Neural cell (in vitro differentiated cells): ENCODE results near the gene AVL9. TPM values are rescaled to one million over a fixed set of nuclear protein-coding genes. Genes with fewer than 3 reads are reported as not detected.

Source experiments
- H2AFZ ChIP-seq: fragments of 200-600, 300-800 bp; sonication (generic), shearing (Covaris generic); 2 replicates; pipeline ENCODE4 v1.6.0; 2014; ENCODE audit warnings: low read depth, mild to moderate bottlenecking, antibody characterized with exemption, low read length, moderate library complexity
- H3F3A ChIP-seq: fragments of 200-600 bp; shearing (Covaris generic); 2 replicates; pipeline ENCODE4 v1.6.1; 2016; ENCODE audit warnings: mild to moderate bottlenecking, moderate library complexity, mixed read lengths, antibody characterized with exemption, low read length; ENCODE audit not compliant: insufficient read depth, poor library complexity, severe bottlenecking
- H3K27ac ChIP-seq: fragments of 200-600, 300-800 bp; sonication (generic), shearing (Covaris generic); 2 replicates; pipeline ENCODE4 v1.5.1; 2014; ENCODE audit warnings: mild to moderate bottlenecking, low read length, moderate library complexity
- H3K27me3 ChIP-seq: fragments of 300-800, 200-600 bp; sonication (generic), shearing (Covaris generic); 2 replicates; pipeline ENCODE4 v1.6.0; 2014; ENCODE audit warnings: mild to moderate bottlenecking, low read depth, low read length, moderate library complexity; ENCODE audit not compliant: insufficient read depth
- H3K36me3 ChIP-seq: fragments of 300-800, 200-600 bp; sonication (generic), shearing (Covaris generic); 2 replicates; pipeline ENCODE4 v1.5.1; 2014; ENCODE audit warnings: mild to moderate bottlenecking, antibody characterized with exemption, low read length, moderate library complexity; ENCODE audit not compliant: insufficient read depth
- H3K4me2 ChIP-seq: fragments of 300-800, 200-600 bp; sonication (generic), shearing (Covaris generic); 2 replicates; pipeline ENCODE4 v1.6.0; 2014; ENCODE audit warnings: mild to moderate bottlenecking, low read length
- H3K4me3 ChIP-seq: fragments of 300-800, 200-600 bp; sonication (generic), shearing (Covaris generic); 2 replicates; pipeline ENCODE4 v1.5.1; 2014; ENCODE audit warnings: mild to moderate bottlenecking, low read length, moderate library complexity
- H3K79me2 ChIP-seq: fragments of 200-600 bp; shearing (Covaris generic); replicated peaks from 2 replicates; pipeline ENCODE4 v1.6.0; 2014; ENCODE audit warnings: mild to moderate bottlenecking, low read length, moderate library complexity; ENCODE audit not compliant: insufficient read depth
- H3K9ac ChIP-seq: fragments of 300-800, 200-600 bp; sonication (generic), shearing (Covaris generic); 2 replicates; pipeline ENCODE4 v1.6.1; 2016; ENCODE audit warnings: mild to moderate bottlenecking, low read length, mixed read lengths
- H3K9me2 ChIP-seq: fragments of 200-600 bp; shearing (Covaris generic); 2 replicates; pipeline ENCODE4 v1.6.1; 2016; ENCODE audit warnings: mild to moderate bottlenecking, low read length, mixed read lengths; ENCODE audit not compliant: insufficient read depth
- H3K9me3 ChIP-seq: fragments of 200-600, 300-800 bp; sonication (generic), shearing (Covaris generic); 2 replicates; pipeline ENCODE4 v1.6.1; 2016; ENCODE audit warnings: mild to moderate bottlenecking, mixed run types, low read length, moderate library complexity, mixed read lengths
- H4K20me1 ChIP-seq: fragments of 200-600 bp; shearing (Covaris generic); 2 replicates; pipeline ENCODE4 v1.6.1; 2016; ENCODE audit warnings: mild to moderate bottlenecking, mixed run types; ENCODE audit not compliant: insufficient read depth
- CTCF ChIP-seq: fragments of 450-650 bp; IDR thresholded peaks from 2 replicates; pipeline ENCODE4 v1.5.1; 2014; ENCODE audit warnings: antibody characterized with exemption, mild to moderate bottlenecking, moderate library complexity; ENCODE audit not compliant: poor library complexity, severe bottlenecking
- EP300 ChIP-seq: fragments of 450-650 bp; conservative IDR thresholded peaks from 2 replicates; pipeline ENCODE4 v1.6.1; 2014; ENCODE audit warnings: antibody characterized with exemption, mild to moderate bottlenecking, moderate library complexity; ENCODE audit not compliant: poor library complexity, severe bottlenecking
- EZH2 ChIP-seq: fragments of 200-600, 300-800 bp; shearing (Covaris generic), sonication (generic); IDR thresholded peaks from 2 replicates; pipeline ENCODE4 v1.6.1; 2014; ENCODE audit warnings: antibody characterized with exemption, low read length, borderline replicate concordance, mild to moderate bottlenecking; ENCODE audit not compliant: insufficient read depth, poor library complexity, severe bottlenecking
- MXI1 ChIP-seq: fragments of 450-650 bp; conservative IDR thresholded peaks from 2 replicates; pipeline ENCODE4 v1.6.1; 2014; ENCODE audit warnings: antibody characterized with exemption, mild to moderate bottlenecking; ENCODE audit not compliant: poor library complexity, severe bottlenecking
- POLR2AphosphoS5 ChIP-seq: IDR thresholded peaks from 2 replicates; pipeline ENCODE4 v1.6.1; 2012
- RAD21 ChIP-seq: fragments of 450-650 bp; conservative IDR thresholded peaks from 2 replicates; pipeline ENCODE4 v1.6.1; 2014; ENCODE audit warnings: antibody characterized with exemption, mild to moderate bottlenecking, moderate library complexity
- SMC3 ChIP-seq: fragments of 450-650 bp; conservative IDR thresholded peaks from 2 replicates; pipeline ENCODE4 v1.6.1; 2014; ENCODE audit warnings: antibody characterized with exemption, mild to moderate bottlenecking, moderate library complexity; ENCODE audit not compliant: poor library complexity
- TAF1 ChIP-seq: IDR thresholded peaks from 2 replicates; pipeline ENCODE4 v1.6.1; 2012; ENCODE audit warnings: low read depth
- polyA plus RNA-seq: library from polyadenylated mRNA; depleted of rRNA; stranded (reverse); fragments of >200 nt; gene quantifications from 2 replicates; pipeline ENCODE4 v1.2.3, GENCODE V29; 2014
- TF ChIP-seq, protein P1 (sequence below): IDR thresholded peaks from 2 replicates; pipeline ENCODE4 v1.6.1; 2012; ENCODE audit warnings: borderline replicate concordance

Gene AVL9
- polyA plus RNA-seq, 1 donor from 2014 or later: 47.2 TPM

DNA sequence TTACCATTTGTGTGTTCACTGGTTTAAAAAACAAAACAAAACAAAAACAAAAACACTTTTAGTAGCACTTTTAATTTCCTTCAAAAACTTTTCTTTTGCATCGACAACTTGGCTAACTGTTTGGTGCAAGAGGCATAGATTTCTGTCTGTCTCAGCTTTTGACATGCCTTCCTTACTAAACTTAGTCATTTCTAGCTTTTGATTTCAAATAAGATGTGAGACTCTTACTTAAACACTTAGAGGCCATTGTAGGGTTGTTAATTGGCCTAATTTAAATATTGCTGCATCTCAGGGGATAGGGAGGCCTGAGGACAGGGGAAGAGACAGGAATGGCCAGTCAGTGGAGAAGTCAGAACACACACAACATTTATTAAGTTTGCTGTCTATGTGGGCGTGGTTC is 66.3 kb downstream of the AVL9 start:
- no peak overlapping the region for H3K27ac ChIP-seq
- H3K4me3 ChIP-seq: no peak overlapping the region
- H3K4me2 ChIP-seq: no peak overlapping the region
- H4K20me1 ChIP-seq: no peaks in the 10 kb centered on the region
- no peaks in the 10 kb centered on the region for H3K9me3 ChIP-seq
- H3K79me2 ChIP-seq: no peaks in the 10 kb centered on the region
- no peak overlapping the region for H3K9ac ChIP-seq
- no peaks in the 10 kb centered on the region for H3K9me2 ChIP-seq
- TF ChIP-seq POLR2AphosphoS5 (no peak), CTCF (no peak), MXI1 (no peak), RAD21 (no peak), EZH2 (no peak), SMC3 (no peak), EP300 (no peak), TAF1 (no peak)
- TF ChIP-seq, protein P1, sequence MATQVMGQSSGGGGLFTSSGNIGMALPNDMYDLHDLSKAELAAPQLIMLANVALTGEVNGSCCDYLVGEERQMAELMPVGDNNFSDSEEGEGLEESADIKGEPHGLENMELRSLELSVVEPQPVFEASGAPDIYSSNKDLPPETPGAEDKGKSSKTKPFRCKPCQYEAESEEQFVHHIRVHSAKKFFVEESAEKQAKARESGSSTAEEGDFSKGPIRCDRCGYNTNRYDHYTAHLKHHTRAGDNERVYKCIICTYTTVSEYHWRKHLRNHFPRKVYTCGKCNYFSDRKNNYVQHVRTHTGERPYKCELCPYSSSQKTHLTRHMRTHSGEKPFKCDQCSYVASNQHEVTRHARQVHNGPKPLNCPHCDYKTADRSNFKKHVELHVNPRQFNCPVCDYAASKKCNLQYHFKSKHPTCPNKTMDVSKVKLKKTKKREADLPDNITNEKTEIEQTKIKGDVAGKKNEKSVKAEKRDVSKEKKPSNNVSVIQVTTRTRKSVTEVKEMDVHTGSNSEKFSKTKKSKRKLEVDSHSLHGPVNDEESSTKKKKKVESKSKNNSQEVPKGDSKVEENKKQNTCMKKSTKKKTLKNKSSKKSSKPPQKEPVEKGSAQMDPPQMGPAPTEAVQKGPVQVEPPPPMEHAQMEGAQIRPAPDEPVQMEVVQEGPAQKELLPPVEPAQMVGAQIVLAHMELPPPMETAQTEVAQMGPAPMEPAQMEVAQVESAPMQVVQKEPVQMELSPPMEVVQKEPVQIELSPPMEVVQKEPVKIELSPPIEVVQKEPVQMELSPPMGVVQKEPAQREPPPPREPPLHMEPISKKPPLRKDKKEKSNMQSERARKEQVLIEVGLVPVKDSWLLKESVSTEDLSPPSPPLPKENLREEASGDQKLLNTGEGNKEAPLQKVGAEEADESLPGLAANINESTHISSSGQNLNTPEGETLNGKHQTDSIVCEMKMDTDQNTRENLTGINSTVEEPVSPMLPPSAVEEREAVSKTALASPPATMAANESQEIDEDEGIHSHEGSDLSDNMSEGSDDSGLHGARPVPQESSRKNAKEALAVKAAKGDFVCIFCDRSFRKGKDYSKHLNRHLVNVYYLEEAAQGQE: no peak
- no peaks in the 10 kb centered on the region for H3K27me3 ChIP-seq
- H3K36me3 ChIP-seq: peaks cover 5% of the 10 kb centered on the region
- no peaks in the 10 kb centered on the region for H3F3A ChIP-seq
- H2AFZ ChIP-seq: no peak overlapping the region

DNA sequence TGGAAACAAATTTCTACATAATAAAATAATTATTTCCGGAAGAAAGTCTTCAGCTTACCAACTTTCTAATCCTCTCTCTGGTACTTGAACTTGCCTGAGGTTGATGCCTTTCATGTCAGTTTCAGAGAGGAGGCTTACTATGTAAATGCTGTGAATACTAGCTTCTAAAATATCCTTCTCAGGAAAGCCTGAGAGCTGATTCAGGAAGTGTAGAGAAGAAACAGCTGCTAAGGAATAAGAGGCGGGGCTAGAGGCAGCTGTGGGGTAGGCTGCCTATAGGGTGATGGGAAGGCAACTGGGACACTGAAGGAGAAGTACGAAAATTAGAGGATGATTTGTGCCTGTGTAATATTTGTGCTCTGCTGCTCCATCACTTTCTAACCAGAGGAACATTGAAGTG is 69.3 kb downstream of the AVL9 start:
- Histone ChIP-seq H3K27me3 (no peaks in the 10 kb centered on the region), H3K36me3 (peaks cover 5% of the 10 kb centered on the region), H2AFZ (no peak overlapping the region), H3K4me2 (no peak overlapping the region), H3K27ac (no peak overlapping the region), H3K9ac (no peak overlapping the region), H3K79me2 (no peaks in the 10 kb centered on the region), H3K4me3 (no peak overlapping the region), H4K20me1 (no peaks in the 10 kb centered on the region), H3F3A (no peaks in the 10 kb centered on the region), H3K9me3 (no peaks in the 10 kb centered on the region), H3K9me2 (no peaks in the 10 kb centered on the region)
- TF ChIP-seq MXI1 (no peak), SMC3 (no peak), EP300 (no peak), TAF1 (no peak), EZH2 (no peak), POLR2AphosphoS5 (no peak)
- TF ChIP-seq, protein P1: no peak
